Measurements from ENCODE around the gene TRAF3.

Gene TRAF3

DNA sequence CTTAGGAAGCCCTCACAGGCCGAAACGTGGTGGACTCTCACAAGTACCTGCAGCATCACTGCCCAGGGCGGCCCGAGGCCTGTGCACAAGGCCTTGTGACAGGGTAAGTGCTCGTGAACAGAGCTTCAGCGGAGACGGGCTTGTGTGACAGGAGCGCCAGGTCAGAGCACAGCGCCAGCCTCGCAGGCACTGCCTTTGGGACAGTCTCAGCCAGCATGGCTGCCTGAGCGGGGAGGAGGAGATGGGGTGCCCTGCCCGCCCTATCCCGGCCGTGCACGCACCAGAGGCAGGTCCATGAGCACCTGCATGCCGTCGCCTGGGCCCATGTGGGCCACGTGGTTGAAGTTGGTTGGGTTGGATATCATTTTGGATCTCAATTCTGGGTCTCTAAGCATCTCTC is 162.1 kb downstream of the TRAF3 start:
- no peak for DNase-seq (ENCODE audit: low read depth)

DNA sequence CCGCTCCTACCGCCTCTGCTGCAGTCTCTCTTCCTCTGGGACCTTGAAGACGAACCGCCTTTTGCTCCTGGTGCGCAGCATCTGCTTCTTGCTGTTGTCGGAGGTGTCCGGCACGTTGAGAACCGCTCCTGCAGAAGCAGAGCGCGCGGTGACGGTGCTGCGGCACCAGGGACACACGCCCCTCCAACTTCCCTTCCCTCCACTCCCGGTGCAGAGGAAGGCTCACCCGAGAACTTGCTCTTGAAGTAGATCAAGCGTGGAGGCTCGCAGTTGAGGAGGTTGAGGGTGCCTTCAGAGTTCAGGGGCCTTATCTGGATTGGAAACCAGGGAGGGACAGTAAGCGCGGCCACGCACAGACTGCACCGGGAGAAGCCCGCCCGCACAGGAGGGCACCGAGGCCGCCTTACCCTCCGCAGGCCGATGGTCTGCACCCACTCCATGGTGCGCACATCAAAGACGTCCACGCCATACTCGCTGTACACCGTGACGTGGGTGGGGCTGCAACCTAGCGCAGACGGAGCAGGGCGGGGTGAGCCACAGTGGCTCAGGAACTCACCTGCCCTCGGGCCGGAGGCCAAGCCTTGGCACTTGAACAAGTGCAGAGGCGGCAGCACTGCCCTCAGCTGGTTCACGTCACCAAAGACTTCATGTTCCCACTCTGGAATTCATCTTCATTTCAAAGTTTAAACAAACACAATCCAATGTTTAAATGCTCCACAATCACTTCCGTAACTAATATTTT is 162.7 kb downstream of the TRAF3 start:
- DNase-seq (ENCODE audit: low read depth), result no peak

DNA sequence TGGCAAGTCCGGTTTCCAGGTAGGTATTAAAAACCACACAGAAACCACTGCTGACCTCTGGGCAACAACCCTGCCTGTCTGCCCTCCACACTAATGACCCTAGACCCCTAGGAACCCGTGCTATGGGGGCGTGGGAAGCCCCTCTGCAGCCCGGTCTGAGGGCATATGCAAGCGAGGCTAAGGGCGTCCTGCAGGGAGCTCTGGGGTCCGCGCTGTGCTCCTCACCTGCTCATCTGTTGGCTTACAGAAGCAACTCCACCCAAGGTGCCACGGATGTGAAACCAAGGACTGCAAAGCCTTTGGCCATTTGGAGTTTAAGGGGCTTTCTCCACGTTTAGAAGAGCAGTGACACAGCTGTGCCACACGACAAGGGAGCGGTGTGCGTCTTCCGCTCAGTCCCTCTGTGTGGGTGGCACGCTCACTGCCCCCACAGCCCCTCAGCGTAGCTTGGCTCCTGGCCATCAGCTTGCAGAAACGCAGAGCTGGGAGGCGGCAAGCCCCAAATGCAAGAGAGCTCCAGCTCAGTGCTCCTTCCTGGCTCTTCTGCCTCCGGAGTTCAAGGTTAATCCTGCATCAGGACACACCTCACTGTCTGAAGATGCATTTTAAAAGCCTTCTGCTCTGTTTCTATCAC is 163.6 kb downstream of the TRAF3 start:
- no peak for DNase-seq (ENCODE audit: low read depth)

DNA sequence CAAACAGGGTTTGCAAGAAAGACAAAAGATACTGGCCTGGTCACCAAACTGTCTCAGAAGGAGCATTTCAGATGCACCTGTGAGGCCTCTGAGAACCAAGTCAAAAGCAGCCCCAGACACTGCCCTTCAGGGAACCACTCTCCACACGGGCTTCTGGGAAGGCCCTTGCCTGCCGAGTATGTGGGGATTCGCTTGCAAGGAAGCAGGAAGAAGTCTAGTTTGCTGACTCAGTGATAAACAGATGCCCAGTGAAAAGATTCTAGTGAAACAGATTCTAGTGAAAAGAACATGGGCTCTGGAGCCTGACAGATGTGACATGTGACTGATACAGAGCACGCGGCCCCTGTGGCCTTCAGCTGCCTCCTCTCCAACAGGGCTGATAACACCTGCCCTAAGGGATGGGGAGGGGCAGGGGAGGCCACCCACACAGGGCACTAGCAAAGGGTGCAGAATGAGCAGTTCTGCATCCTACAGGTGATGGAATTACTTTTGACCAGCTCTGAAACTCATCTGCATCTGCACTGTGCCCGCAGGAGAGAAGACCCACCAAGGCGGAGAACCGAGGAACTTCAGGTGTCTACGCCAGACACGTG is 164.3 kb downstream of the TRAF3 start:
- DNase-seq (ENCODE audit: low read depth), result no peak

DNA sequence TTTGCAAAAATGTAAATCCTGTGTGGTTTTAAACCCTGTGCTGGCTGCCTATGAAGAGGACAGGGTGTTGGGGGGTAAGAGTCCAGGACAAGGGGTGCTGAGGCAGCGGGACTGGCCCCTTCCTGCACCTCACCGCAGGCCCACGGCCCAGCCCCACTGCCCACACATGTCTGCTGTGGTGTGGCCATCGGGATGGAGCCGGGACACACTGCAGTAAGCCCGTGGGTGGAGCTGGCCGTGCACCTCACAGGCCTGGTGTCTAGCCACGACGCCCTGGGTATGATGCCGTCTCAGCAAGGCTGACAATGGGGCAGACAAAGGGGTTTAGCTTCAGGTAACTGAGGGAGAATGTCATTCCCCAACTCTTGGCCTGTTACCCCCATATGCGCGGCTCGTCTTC is 164.8 kb downstream of the TRAF3 start:
- no peak for DNase-seq (ENCODE audit: low read depth)

DNA sequence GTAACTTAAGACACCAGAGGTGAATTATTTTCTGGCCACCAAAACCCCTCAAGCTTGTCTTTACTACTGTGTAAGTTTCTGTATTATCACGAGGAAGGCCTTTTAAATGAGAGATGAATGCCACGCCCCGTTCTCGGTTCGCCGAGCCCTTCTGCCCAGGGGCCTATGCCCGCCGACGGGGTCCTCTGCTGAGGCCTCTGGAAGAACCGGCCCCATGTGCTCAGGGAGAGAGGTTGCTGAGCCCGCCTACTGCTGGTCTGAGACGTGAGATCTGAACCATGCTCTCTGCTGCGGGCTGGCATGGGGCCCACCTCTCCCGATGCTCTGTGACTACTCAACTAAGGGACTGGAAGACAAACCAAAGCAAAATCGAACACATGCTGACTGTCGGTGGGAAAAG is 166.2 kb downstream of the TRAF3 start:
- no peak for DNase-seq (ENCODE audit: low read depth)

DNA sequence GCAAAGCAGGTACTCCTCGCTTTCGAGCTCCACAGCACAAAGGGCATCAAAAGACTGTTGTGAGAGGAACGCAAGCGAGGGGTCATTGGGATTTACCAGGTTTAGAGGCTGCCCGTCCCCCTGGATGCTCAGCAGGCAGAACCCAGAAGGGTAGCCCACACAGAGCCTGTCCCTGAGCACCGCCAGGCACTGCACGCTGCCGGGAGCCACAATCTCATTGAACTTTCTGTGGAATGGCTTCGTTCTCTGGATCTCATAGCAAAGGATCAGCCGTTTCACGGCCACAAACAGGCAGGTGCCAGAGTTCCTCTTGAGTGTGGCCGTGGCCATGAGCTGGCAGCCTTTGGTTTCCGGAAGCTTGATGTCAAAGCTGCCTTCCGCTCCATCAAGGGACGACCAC is 166.7 kb downstream of the TRAF3 start:
- no peak for DNase-seq (ENCODE audit: low read depth)

DNA sequence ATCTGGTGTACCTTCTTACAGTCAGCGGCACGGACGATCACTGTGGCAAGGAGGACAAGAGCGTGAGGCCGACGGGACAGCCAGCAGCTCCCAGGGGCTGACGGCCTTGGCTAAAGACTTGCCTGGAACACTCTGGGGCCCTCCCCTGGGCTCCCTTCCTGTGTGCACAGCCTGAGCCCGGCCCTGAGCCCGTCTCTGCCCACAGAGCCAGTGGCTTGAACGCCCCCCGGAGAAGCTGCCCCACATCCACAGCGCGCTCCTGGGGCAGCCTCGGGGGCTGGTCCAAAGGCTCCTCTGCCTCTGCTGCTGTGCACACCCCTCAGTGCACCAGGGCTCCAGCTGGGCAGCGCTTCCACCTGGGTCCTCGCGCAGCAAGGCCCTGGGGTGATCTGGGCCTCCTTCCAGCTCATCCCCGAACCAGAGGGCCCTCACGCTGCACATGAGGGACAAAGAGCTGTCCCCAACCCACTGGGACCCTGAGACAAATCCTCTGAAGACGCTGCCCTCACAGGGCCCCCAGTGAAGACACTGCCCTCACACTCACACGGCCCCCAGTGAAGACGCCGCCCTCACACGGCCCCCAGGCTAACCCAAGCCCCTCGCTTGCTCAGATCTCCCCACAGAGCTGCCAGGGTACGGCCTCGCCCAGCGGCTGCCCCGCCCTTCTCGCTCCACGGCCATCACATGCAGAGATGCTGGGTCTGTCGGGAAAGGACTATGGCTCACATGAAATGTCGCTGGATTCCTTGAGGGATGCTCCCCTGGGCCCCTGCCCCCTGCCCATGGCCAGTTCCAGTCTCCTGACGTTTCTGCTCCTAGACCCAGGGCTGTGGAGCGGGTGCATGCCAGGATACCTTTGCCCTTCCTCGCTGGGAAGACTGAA is 167.4 kb downstream of the TRAF3 start:
- DNase-seq (ENCODE audit: low read depth), result no peak

DNA sequence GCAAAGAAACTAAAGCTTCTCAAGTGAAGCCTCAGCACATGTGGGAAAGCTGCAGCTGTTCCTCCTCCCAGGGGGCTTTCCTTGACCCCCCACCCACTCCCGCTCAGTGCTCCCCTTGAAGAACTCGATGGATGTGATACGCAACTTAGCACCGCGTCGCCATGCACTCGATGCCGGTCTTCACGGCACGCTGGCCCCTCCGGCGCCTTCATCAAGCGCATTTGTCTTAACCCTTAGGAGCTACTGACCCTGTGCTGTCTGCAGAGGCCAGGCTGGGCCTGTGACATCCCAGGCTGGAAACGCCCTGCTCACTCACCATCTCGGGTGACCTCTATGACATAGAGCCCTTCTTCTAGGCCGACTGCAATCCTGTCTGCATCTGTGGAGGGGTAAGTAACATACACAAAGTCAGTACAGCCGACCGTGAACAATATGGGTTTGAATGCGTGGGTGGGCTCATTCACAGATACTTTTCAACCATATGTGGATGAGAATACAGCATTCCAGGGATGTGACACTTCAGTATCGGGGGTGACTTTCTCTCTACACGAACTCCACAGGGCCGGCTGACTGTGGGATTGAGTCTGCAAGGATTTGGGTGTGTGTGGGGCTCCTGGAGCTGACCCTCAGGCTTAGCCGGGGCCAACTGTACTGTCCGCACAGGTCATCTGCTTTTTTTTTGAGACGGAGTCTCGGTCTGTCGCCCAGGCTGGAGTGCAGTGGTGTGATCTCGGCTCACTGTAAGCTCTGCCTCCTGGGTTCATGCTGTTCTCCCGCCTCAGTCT is 168.3 kb downstream of the TRAF3 start:
- DNase-seq (ENCODE audit: low read depth), result no peak

DNA sequence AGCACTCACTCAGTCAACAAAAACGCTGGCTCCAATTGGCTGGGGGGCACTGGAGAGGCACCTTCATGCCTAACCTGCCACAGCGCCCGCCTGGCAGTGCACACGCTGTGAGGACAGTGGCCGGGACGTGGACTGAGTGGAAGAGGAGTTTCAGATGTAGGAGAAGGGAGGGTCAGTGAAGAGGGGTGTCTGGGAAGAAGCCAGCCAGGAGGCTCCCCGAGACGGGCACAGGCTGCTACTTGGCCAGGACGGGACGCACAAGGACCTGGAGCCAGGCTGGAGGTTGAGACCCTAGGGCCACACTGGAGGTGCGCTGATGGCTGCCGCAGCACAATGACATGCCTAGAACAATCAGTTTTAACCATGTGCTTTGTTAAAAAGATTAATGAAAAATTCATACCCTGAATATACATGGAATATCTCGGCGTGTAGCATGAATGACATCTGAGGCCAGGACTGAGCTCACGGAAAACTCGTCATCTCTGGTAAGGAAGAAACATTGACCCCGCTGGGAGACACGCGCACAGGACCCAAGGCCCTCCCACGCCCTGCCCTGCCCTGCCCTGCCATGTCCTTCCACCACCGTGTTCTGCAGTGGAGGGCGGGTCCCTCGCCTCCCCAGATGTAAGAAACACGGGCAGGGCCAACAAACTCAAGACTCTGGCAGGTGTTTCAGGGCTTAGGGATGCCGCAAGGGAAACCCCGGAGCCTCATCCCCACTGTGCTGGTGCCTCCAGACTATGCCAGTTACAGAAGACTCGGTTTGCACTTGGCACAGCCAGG is 170.3 kb downstream of the TRAF3 start:
- DNase-seq (ENCODE audit: low read depth), result no peak

DNA sequence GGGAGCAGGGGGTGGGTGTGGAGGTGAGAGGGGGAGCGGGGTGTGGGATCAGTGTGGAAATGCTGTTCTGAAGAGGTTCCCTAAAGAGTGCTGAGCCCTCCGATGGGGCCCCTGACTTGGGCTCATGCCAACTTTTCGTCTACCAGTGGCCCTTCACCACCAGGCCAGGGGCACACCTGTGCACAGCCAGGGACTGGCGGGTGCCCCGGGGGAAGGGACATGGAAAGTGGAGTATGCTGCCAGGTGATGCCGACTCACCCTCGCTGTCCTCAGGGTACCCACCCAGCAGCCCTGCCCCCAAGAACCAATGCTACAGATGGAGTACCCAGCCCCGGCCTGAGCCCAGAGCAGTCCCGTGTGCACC is 171.4 kb downstream of the TRAF3 start:
- DNase-seq (ENCODE audit: low read depth), result no peak

DNA sequence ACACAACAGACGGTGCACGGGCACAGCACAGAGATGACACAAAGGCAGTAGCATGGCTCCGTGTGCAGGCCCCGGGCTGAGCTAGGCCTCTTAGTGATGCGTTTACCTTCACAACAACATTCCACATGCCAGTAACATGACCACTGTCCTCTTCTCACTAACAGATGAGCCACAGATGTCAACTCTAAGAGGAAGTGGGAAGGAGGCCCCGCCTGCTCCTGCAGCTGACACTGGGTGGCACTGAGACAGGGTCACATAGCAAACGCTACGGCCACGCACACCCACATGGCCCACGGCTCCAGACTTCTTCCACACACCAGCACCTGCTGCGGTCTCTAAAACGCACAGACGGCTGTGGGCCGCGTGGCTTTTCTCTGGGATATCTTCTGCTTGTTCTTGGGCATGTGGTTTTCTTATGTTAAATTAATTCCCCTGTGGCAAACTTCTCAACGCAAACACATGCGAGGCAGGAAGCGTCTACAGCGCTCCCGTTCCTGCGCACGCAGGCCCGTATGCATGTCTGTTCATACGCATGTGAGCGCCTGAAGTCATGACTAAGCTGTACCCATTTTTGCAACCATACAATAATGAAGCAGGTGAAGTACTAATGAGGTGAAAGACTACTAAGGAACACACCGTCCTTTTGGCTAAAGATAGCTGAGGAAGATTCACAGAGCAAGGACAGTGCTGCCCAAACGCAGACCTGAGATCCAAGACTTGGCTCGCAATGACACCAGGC is 172.0 kb downstream of the TRAF3 start:
- no peak for DNase-seq (ENCODE audit: low read depth)

DNA sequence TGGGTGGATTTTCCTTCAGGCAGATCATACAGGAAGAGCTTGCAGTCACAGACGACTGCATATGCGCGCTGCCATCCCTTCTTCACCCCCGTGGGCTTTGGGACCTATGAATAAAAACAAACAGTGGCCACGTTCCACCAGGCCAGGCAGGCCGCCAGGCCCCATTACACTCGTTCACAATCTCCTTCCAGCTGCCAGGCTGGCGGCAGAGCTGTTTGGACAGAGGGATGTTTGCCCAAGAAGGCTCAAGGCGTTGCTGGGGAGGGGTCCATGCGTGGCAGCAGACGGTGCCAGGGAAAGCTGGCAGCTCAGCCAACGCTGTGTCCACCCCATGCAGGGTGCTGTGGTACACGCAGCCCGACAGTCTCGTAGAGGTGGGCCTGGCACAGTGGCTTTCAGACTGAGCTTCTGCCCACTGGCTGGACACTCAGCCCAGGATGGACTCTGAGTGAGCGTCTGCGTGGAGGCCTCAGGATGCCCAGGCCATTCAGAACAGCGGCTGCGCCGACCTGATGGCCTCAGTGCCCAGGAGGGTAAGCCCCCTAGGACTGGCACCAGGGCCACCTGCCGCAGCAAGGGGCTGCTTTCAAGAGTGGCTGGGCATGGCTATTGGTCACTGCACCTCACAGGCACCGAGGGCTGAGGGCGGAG is 172.7 kb downstream of the TRAF3 start:
- no peak for DNase-seq (ENCODE audit: low read depth)

DNA sequence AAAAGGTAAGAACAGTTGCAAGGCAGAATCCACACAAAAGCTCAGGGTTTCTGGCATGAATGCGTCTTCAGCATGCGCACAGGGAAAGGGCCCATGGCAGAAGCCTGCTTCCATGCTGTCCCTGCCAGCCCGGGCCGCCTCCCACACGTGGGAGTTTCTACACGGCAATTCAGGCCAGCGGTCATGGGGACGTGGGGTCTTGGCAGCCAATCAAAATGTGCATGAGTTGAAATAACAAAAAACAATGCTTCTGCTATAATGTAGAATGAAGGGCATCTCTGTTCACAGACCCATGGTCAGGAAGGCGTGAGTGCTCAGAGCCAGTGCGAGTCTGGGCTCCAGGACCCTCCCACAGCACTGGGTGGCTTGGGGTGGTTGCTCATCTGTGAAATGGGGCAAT is 173.8 kb downstream of the TRAF3 start:
- no peak for DNase-seq (ENCODE audit: low read depth)

DNA sequence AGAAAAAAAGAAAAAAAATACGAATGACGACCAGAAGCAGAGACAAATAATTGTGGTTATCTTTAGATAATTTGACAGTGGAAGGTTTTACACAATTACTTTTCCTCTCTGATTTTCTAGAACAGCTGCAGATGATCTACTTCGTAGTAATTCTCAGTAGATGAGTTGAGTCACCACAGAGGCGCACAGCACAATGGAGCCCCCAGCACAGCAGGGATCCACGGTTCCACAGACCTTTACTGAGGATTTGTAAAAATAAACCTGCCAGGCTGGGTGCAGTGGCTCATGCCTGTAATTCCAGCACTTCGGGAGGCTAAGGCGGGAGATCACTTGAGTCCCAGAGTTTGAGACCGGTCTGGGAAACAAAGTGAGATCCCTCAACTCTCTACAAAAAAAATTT is 174.6 kb downstream of the TRAF3 start:
- no peak for DNase-seq (ENCODE audit: low read depth)

DNA sequence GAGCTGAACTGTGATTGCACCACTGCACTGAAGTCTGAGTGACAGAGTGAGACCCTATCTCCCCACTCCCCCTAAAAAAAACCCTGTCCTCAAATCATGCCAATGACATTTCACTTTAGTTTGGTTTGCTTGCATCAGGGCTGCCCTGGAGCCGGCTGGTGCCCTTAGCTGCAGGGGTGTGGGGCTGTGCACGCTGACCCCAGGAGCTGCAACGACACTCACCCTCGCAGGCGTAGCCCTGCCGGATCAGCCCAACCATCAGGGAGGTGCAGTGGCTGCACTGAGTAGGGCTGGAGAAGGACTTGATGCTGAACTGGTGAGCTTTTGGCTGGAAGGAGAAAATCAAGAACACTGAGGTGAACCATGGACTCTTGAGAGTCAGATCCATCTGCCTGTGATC is 175.0 kb downstream of the TRAF3 start:
- no peak for DNase-seq (ENCODE audit: low read depth)

DNA sequence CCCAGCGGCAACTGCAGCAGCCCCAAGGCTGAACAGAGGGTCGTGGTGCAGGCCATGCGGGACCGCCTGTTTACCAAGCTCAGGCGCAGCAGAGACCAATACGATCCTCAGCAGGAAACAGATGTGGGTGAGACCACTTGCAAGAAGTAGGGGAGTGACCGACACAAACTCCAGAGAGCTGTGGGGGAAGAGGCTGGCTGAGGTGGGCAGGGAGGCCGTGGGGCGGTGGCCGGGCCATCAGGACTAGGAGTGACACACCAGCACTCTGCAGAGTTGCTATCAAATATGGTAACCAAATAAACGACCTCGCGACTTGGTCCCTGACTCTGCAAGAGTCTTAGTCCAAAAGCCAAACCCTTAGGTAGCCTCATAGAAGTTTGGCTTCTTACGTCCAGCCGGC is 175.9 kb downstream of the TRAF3 start:
- DNase-seq (ENCODE audit: low read depth), result no peak

DNA sequence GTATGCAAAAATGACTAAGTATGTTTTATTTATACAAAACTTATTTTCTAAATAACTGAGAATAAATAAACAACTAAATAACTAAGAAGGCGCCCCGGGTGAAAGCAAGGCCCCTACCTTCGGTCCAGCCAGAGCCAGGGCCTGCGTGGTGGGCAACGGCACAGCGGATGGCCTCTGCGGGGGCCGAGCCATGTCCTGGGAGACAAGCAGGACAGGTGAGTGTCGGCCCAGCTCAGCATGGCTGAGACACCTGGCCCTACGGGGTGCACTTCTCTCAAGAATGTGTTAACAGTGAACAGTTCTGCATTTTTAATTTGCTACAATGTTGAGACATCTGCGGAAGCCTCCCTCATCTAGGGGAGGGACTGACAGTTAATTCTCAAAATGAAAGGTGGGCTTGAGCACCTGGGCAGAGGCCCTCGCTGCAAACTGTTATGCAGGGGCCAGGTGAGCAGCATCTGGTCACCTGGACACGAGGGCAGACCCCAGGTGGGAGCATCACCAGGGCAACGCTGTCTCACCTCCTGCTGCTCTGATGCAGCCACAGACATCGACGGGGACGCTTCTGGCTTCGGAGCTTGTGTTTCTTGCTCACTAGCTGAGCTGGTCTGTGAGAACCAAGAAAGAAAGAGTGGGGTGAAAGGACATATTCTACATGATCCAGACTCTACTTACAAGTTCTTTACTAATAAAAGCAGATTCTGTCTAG is 177.0 kb downstream of the TRAF3 start:
- no peak for DNase-seq (ENCODE audit: low read depth)
